ENCODE results near the gene NLRC4.

DNA sequence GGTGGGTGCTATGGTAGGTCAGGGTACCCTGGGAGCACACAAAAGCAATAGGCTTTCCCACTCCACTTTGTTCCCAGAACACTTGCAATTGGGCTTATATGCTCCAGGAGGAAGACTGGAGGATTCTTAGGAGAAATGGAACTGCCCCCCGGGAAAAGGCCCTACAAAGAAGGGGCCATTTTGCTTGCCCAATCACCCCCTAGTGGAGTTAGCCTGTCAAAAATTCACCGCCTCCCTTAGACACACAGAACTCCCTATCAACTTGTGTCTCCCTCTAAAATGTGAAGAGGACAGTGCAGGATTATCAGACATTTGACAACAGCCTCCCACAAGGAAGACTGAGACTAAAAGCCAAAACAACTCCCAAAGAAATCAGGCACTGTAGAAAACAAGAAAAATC, 36.5 kb downstream of the NLRC4 start:
- no peak for TF ChIP-seq EZH2 (IDR thresholded peaks at IDR 0.05; ENCODE audit: borderline replicate concordance, insufficient read depth, low read length, poor library complexity, severe bottlenecking)
- TF ChIP-seq, protein P1, sequence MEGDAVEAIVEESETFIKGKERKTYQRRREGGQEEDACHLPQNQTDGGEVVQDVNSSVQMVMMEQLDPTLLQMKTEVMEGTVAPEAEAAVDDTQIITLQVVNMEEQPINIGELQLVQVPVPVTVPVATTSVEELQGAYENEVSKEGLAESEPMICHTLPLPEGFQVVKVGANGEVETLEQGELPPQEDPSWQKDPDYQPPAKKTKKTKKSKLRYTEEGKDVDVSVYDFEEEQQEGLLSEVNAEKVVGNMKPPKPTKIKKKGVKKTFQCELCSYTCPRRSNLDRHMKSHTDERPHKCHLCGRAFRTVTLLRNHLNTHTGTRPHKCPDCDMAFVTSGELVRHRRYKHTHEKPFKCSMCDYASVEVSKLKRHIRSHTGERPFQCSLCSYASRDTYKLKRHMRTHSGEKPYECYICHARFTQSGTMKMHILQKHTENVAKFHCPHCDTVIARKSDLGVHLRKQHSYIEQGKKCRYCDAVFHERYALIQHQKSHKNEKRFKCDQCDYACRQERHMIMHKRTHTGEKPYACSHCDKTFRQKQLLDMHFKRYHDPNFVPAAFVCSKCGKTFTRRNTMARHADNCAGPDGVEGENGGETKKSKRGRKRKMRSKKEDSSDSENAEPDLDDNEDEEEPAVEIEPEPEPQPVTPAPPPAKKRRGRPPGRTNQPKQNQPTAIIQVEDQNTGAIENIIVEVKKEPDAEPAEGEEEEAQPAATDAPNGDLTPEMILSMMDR (IDR thresholded peaks at IDR 0.05; ENCODE audit: poor library complexity, severe bottlenecking), result no peak
- no peak for TF ChIP-seq POLR2AphosphoS5 (IDR thresholded peaks at IDR 0.05)

Measured in neural cell (in vitro differentiated cells).